HCT116 (cell line): ENCODE measurements around the gene GCN1. TPM values are rescaled to one million over a fixed set of nuclear protein-coding genes. Genes with fewer than 3 reads are reported as not detected.

ENCODE experiments used
- ATAC-seq: fragments of 200-7000 bp; cut with Tn5 transposase; 2 replicates; pipeline ENCODE4 v1.9.1; 2020; ENCODE audit warnings: mild to moderate bottlenecking, moderate library complexity
- BruUV-seq: library from RNA; stranded (reverse); fragments of 400-500 nt; replicated peaks from 2 replicates; lab custom pipeline; 2021; lab: Mats Ljungman, UMichigan
- CTCF ChIA-PET: fragments of 300-600 bp; sonication (Branson Sonifier 250); formaldehyde crosslinking; loops from one replicate; lab custom pipeline; 2021; ENCODE audit warnings: antibody characterized with exemption; lab: Charles Lee
- POLR2A ChIA-PET: fragments of 300-600, 350-600 bp; sonication (Branson Sonifier 250); formaldehyde crosslinking; loops from one replicate; lab custom pipeline; 2021; ENCODE audit warnings: antibody characterized with exemption; lab: Charles Lee
- RAD21 ChIA-PET, 2 experiments: fragments of 300-600 bp; sonication (Branson Sonifier 250); formaldehyde crosslinking; loops; one replicate each; lab custom pipeline; 2023; ENCODE audit warnings: low total read pairs in 2 of 2; ENCODE audit not compliant: uncharacterized antibody in 2 of 2, unreplicated experiment in 2 of 2, low non-redundant PET in 1 of 2; lab: Charles Lee
- DNase-seq: peaks from one replicate; pipeline ENCODE4 v3.0.0-alpha.2; 2010; ENCODE audit warnings: low read depth, low spot score
- H2AFZ ChIP-seq: fragments of 200-600 bp; shearing (Covaris generic), sonication (generic); 2 replicates; pipeline ENCODE4 v1.6.1; 2017; ENCODE audit warnings: low read depth, mixed run types, mixed read lengths, antibody characterized with exemption, low read length; ENCODE audit not compliant: poor library complexity, severe bottlenecking
- H3K27ac ChIP-seq: 2 replicates; pipeline ENCODE4 v1.5.1; 2012; ENCODE audit warnings: low read depth, low read length
- H3K27me3 ChIP-seq: fragments of 200-600 bp; sonication (generic); 2 replicates; pipeline ENCODE4 v1.6.1; 2016; ENCODE audit warnings: mixed run types, low read length, mixed read lengths; ENCODE audit not compliant: insufficient read depth
- H3K36me3 ChIP-seq, 2 experiments: fragments of 200-500 bp in 1 of 2; fragments of 200-600 bp in 1 of 2; sonication (Bioruptor generic) in 1 of 2; sonication (generic) in 1 of 2; 2 replicates each; pipeline versions ENCODE4 v1.5.1 to v1.6.1; 2014 to 2016; ENCODE audit warnings: low read length in 2 of 2, inconsistent platforms in 1 of 2, mixed read lengths in 1 of 2, mixed run types in 1 of 2; ENCODE audit not compliant: insufficient read depth in 2 of 2, control insufficient read depth in 1 of 2
- H3K4me1 ChIP-seq, 2 experiments: fragments of 200-600 bp in 1 of 2; sonication (generic) in 1 of 2; 2 replicates each; pipeline versions ENCODE4 v1.5.1 to v1.6.1; 2012 to 2017; ENCODE audit warnings: low read length in 2 of 2, inconsistent platforms in 1 of 2, mild to moderate bottlenecking in 1 of 2, mixed read lengths in 1 of 2, mixed run types in 1 of 2, moderate library complexity in 1 of 2; ENCODE audit not compliant: insufficient read depth in 2 of 2, control insufficient read depth in 1 of 2
- H3K4me2 ChIP-seq: fragments of 200-600 bp; sonication (generic); 2 replicates; pipeline ENCODE4 v1.6.1; 2017; ENCODE audit warnings: mixed run types, low read length, mixed read lengths
- H3K4me3 ChIP-seq, 2 experiments: fragments of 200-600 bp in 1 of 2; sonication (generic) in 1 of 2; replicated peaks in 1 of 2; 2 replicates each; pipeline ENCODE4 v1.5.1; 2011 to 2016; ENCODE audit warnings: low read length in 2 of 2, control low read depth in 1 of 2, low read depth in 1 of 2, mild to moderate bottlenecking in 1 of 2, mixed read lengths in 1 of 2, mixed run types in 1 of 2
- H3K79me2 ChIP-seq: fragments of 200-600 bp; sonication (generic); 2 replicates; pipeline ENCODE4 v1.6.1; 2017; ENCODE audit warnings: mild to moderate bottlenecking, mixed run types, low read length, moderate library complexity, mixed read lengths; ENCODE audit not compliant: insufficient read depth
- H3K9ac ChIP-seq: fragments of 200-600 bp; sonication (generic); 2 replicates; pipeline ENCODE4 v1.6.1; 2016; ENCODE audit warnings: low read length, mixed read lengths
- H3K9me2 ChIP-seq: fragments of 200-600 bp; sonication (generic), shearing (Covaris generic); 2 replicates; pipeline ENCODE4 v1.6.1; 2017; ENCODE audit warnings: mixed run types, mild to moderate bottlenecking, moderate library complexity; ENCODE audit not compliant: insufficient read depth
- H3K9me3 ChIP-seq, 2 experiments: fragments of 200-500 bp in 1 of 2; fragments of 200-600 bp in 1 of 2; sonication (Bioruptor generic) in 1 of 2; sonication (generic) in 1 of 2; 2 replicates each; pipeline ENCODE4 v1.6.1; 2014 to 2017; ENCODE audit warnings: low read length in 2 of 2, mixed read lengths in 2 of 2, inconsistent platforms in 1 of 2, low read depth in 1 of 2, mild to moderate bottlenecking in 1 of 2, mixed run types in 1 of 2, moderate library complexity in 1 of 2; ENCODE audit not compliant: control insufficient read depth in 1 of 2, insufficient read depth in 1 of 2
- H4K20me1 ChIP-seq: fragments of 200-600 bp; sonication (generic), shearing (Covaris generic); 2 replicates; pipeline ENCODE4 v1.6.1; 2017; ENCODE audit warnings: mixed run types, mild to moderate bottlenecking, moderate library complexity; ENCODE audit not compliant: insufficient read depth
- CBX3 ChIP-seq: IDR thresholded peaks from 2 replicates; pipeline ENCODE4 v1.6.1; 2012; ENCODE audit warnings: low read depth
- CEBPB ChIP-seq: IDR thresholded peaks from 2 replicates; pipeline ENCODE4 v1.6.1; 2012; ENCODE audit warnings: low read depth
- EGR1 ChIP-seq: IDR thresholded peaks from 2 replicates; pipeline ENCODE4 v1.6.1; 2012; ENCODE audit warnings: low read depth
- ELF1 ChIP-seq: IDR thresholded peaks from 2 replicates; pipeline ENCODE4 v1.6.1; 2012; ENCODE audit warnings: low read depth, borderline replicate concordance
- EZH2 ChIP-seq: fragments of 200-600 bp; sonication (generic); IDR thresholded peaks from 2 replicates; pipeline ENCODE4 v1.6.1; 2017; ENCODE audit warnings: antibody characterized with exemption, mixed run types
- EZH2phosphoT487 ChIP-seq: fragments of 200-600 bp; IDR thresholded peaks from 2 replicates; pipeline ENCODE4 v1.6.1; 2018; ENCODE audit warnings: antibody characterized with exemption, borderline replicate concordance
- FOSL1 ChIP-seq: IDR thresholded peaks from 2 replicates; pipeline ENCODE4 v1.6.1; 2012; ENCODE audit warnings: low read depth
- POLR2A ChIP-seq: IDR thresholded peaks from 2 replicates; pipeline ENCODE4 v1.7.0; 2011; ENCODE audit warnings: borderline replicate concordance; ENCODE audit not compliant: insufficient read depth, insufficient read length; ENCODE audit errors: extremely low read depth
- RAD21 ChIP-seq: IDR thresholded peaks from 2 replicates; pipeline ENCODE4 v1.6.1; 2012; ENCODE audit warnings: low read depth, mild to moderate bottlenecking
- REST ChIP-seq: IDR thresholded peaks from 2 replicates; pipeline ENCODE4 v1.6.1; 2012; ENCODE audit warnings: low read depth
- SIN3A ChIP-seq: IDR thresholded peaks from 2 replicates; pipeline ENCODE4 v1.6.1; 2012; ENCODE audit warnings: low read depth
- SP1 ChIP-seq: IDR thresholded peaks from 2 replicates; pipeline ENCODE4 v1.6.1; 2012; ENCODE audit warnings: low read depth
- SRF ChIP-seq: IDR thresholded peaks from 2 replicates; pipeline ENCODE4 v1.6.1; 2012; ENCODE audit warnings: low read depth
- TCF7L2 ChIP-seq: IDR thresholded peaks from 2 replicates; pipeline ENCODE4 v1.7.0; 2011; ENCODE audit warnings: borderline replicate concordance, inconsistent platforms; ENCODE audit not compliant: insufficient read depth, insufficient read length; ENCODE audit errors: extremely low read depth
- YY1 ChIP-seq: IDR thresholded peaks from 2 replicates; pipeline ENCODE4 v1.6.1; 2011; ENCODE audit warnings: low read length, low read depth, moderate library complexity, mild to moderate bottlenecking; ENCODE audit not compliant: insufficient replicate concordance; ENCODE audit errors: extremely low read depth
- ZBTB33 ChIP-seq: IDR thresholded peaks from 2 replicates; pipeline ENCODE4 v1.6.1; 2011; ENCODE audit warnings: mild to moderate bottlenecking, low read length, moderate library complexity; ENCODE audit not compliant: insufficient replicate concordance; ENCODE audit errors: extremely low read depth
- ZFX ChIP-seq: fragments of 450-650 bp; IDR thresholded peaks from 2 replicates; pipeline ENCODE4 v1.6.1; 2017
- ZNF274 ChIP-seq: fragments of 200-500 bp; sonication (Bioruptor generic); IDR thresholded peaks from 2 replicates; pipeline ENCODE4 v1.6.1; 2014; ENCODE audit warnings: mild to moderate bottlenecking, low read depth, low read length, inconsistent platforms
- intact Hi-C: fragments of 100-400 bp; cut with micrococcal nuclease; formaldehyde crosslinking; loops from 2 replicates; pipeline ENCODE4 v1.10.0; 2022
- total RNA-seq: library from RNA; stranded (reverse); gene quantifications from one replicate; pipeline ENCODE4 v1.2.1, GENCODE V29; 2021; ENCODE audit not compliant: unreplicated experiment
- TF ChIP-seq, protein P1 (sequence below), 3 experiments: fragments of 200-600 bp in 1 of 3; sonication (generic) in 1 of 3; IDR thresholded peaks in 2 of 3; conservative IDR thresholded peaks in 1 of 3; 2 replicates each; pipeline ENCODE4 v1.5.1; 2012 to 2017; ENCODE audit warnings: low read depth in 2 of 3, low read length in 2 of 3, antibody characterized with exemption in 1 of 3, borderline replicate concordance in 1 of 3, control low read depth in 1 of 3, mild to moderate bottlenecking in 1 of 3, mixed read lengths in 1 of 3, mixed run types in 1 of 3, moderate library complexity in 1 of 3; ENCODE audit not compliant: insufficient read depth in 1 of 3
- TF ChIP-seq, protein P2 (sequence below): IDR thresholded peaks from 2 replicates; pipeline ENCODE4 v1.6.1; 2012

Gene GCN1
- total RNA-seq, 1 experiment from 2014 or later, result 184 TPM

DNA sequence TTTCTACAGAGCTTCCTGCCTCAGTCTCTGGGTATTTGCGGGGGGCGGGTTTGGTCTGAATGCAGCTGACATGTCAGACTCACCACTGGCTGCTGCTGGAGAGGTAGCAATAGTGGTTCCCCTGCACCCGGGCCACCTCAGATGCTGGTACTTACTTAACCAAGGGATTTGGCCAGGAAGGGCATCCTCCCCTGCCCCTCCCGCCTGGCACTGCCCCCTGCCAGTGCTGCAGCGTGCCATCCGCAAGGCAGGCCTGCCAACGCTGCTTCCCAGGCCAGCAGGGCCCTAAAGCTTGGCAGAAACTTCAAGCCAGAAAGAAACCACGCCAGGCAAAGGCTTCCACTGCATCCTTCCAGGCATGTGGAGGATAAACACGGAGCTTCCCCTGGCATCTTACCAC, 100.0 kb downstream of the GCN1 start:
- no peaks in the 10 kb centered on the region for H3K9me3 ChIP-seq
- H4K20me1 ChIP-seq, result no peaks in the 10 kb centered on the region
- POLR2A ChIA-PET, result no interaction called here
- TF ChIP-seq TCF7L2 (no peak), ZBTB33 (no peak), CBX3 (no peak), EZH2 (no peak), REST (no peak), POLR2A (no peak), FOSL1 (no peak), ZFX (no peak), ZNF274 (no peak), SRF (no peak), EZH2phosphoT487 (no peak), CEBPB (no peak), SIN3A (no peak), YY1 (no peak), EGR1 (no peak), ELF1 (no peak), SP1 (no peak), RAD21 (no peak)
- TF ChIP-seq, protein P1, sequence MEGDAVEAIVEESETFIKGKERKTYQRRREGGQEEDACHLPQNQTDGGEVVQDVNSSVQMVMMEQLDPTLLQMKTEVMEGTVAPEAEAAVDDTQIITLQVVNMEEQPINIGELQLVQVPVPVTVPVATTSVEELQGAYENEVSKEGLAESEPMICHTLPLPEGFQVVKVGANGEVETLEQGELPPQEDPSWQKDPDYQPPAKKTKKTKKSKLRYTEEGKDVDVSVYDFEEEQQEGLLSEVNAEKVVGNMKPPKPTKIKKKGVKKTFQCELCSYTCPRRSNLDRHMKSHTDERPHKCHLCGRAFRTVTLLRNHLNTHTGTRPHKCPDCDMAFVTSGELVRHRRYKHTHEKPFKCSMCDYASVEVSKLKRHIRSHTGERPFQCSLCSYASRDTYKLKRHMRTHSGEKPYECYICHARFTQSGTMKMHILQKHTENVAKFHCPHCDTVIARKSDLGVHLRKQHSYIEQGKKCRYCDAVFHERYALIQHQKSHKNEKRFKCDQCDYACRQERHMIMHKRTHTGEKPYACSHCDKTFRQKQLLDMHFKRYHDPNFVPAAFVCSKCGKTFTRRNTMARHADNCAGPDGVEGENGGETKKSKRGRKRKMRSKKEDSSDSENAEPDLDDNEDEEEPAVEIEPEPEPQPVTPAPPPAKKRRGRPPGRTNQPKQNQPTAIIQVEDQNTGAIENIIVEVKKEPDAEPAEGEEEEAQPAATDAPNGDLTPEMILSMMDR (IDR thresholded peaks at IDR 0.05 in 2 of 3, conservative IDR thresholded peaks at IDR 0.05 in 1 of 3; ENCODE audit: borderline replicate concordance in 1 of 3, insufficient read depth in 1 of 3, low read depth in 2 of 3, low read length in 2 of 3), result no peak
- TF ChIP-seq, protein P2, sequence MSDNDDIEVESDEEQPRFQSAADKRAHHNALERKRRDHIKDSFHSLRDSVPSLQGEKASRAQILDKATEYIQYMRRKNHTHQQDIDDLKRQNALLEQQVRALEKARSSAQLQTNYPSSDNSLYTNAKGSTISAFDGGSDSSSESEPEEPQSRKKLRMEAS, result no peak
- H3K4me1 ChIP-seq, result no peaks in the 10 kb centered on the region
- DNase-seq (no peak), ATAC-seq (no peak)
- no peak overlapping the region for H3K4me3 ChIP-seq
- H3K27ac ChIP-seq, result no peak overlapping the region
- H3K9me2 ChIP-seq, result no peaks in the 10 kb centered on the region
- peaks cover 1% of the 10 kb centered on the region; the same call in 1 of the 2 replicates for H3K79me2 ChIP-seq
- BruUV-seq, result no TSS peak
- H3K27me3 ChIP-seq, result no peaks in the 10 kb centered on the region
- peaks cover 8 to 19% of the 10 kb centered on the region in 2 experiments; a peak in 3 of 4 replicates for H3K36me3 ChIP-seq
- CTCF ChIA-PET, result no interaction called here
- H3K4me2 ChIP-seq, result no peak overlapping the region
- H3K9ac ChIP-seq, result no peak overlapping the region
- intact Hi-C loops, result no loop called here
- no peak overlapping the region for H2AFZ ChIP-seq
- RAD21 ChIA-PET, result no interaction called here
